ENCODE results near the gene RBL1. TPM values are rescaled to one million over a fixed set of nuclear protein-coding genes. Genes with fewer than 3 reads are reported as not detected.

RBL1 gene
- total and polyA plus RNA-seq, 2 of the 4 experiments (the other 2 are of a cell fraction) = 3.3 to 7.5 TPM

GRCh38 chr20:36997121-36997520 lies 98.7 kb downstream of the RBL1 start:
- peaks cover 2% of the 10 kb centered on the region for H3K9me3 ChIP-seq (ENCODE audit: control insufficient read depth, insufficient read depth, low read length)
- no peak overlapping the region for H3K4me3 ChIP-seq (ENCODE audit: insufficient read depth, low read depth, low read length)
- no peak overlapping the region for H2BK15ac ChIP-seq (ENCODE audit: low read depth, low read length)
- H3K79me1 ChIP-seq (ENCODE audit: low read depth in 1 of 2, low read length in 2 of 2) = no peaks in the 10 kb centered on the region
- ChIA-PET CTCF (no interaction called here), POLR2A (ENCODE audit: unreplicated experiment) (interaction anchor here (0.6 kb wide), 1 partner anchor 378 kb away, joined by 3 read pairs; no protein-coding TSS in a partner anchor)
- no peaks in the 10 kb centered on the region for H3K4me1 ChIP-seq (ENCODE audit: control insufficient read depth, insufficient read depth, low read length)
- in situ Hi-C loops (cut with MboI; ENCODE audit: low sequenced_read_pairs) (no loop called here), dilution Hi-C loops (cut with HindIII; ENCODE audit: low sequenced_read_pairs, unreplicated experiment) (no loop called here), intact Hi-C loops (cut with micrococcal nuclease) (no loop called here)
- H4K91ac ChIP-seq (ENCODE audit: insufficient read depth, low read depth, low read length) = no peak overlapping the region
- BruUV-seq (replicated peaks) = no TSS peak
- no peaks in the 10 kb centered on the region for H4K20me1 ChIP-seq (ENCODE audit: insufficient read depth, low read length)
- H3K23ac ChIP-seq (ENCODE audit: low read depth, low read length) = no peak overlapping the region
- H3K9me1 ChIP-seq (ENCODE audit: insufficient read depth, low read length) = no peaks in the 10 kb centered on the region
- no peak overlapping the region for H2AFZ ChIP-seq (replicated peaks; ENCODE audit: low read length, poor library complexity)
- WGBS, 2 experiments (ENCODE audit: extremely low coverage in 2 of 2, insufficient read length in 1 of 2) = no CpG with 5 or more reads among the region's 1 CpG
- DNase-seq = no peak
- H3K14ac ChIP-seq (replicated peaks; ENCODE audit: low read depth, low read length) = no peak overlapping the region
- H2BK20ac ChIP-seq (ENCODE audit: low read depth, low read length) = no peak overlapping the region
- no peak overlapping the region for H3K18ac ChIP-seq (ENCODE audit: low read depth, low read length)
- H2BK120ac ChIP-seq (ENCODE audit: low read depth, low read length) = no peak overlapping the region
- H3K36me3 ChIP-seq (ENCODE audit: control insufficient read depth, insufficient read depth, low read length) = peaks cover 3% of the 10 kb centered on the region; the same call in 1 of the 2 replicates
- no peak overlapping the region for H3K4ac ChIP-seq (ENCODE audit: low read depth, low read length)
- no peak overlapping the region for H2AK5ac ChIP-seq (ENCODE audit: low read depth, low read length)
- no peak overlapping the region for H4K5ac ChIP-seq (ENCODE audit: low read depth, low read length)
- no peak overlapping the region for H3K56ac ChIP-seq (ENCODE audit: extremely low read depth, insufficient read depth, low read length)
- H3K27ac ChIP-seq (ENCODE audit: insufficient read depth, low read length) = no peak overlapping the region
- H2AK9ac ChIP-seq (replicated peaks; ENCODE audit: low read depth, low read length, poor library complexity) = no peak overlapping the region
- TF ChIP-seq BHLHE40 (IDR thresholded peaks at IDR 0.05; ENCODE audit: low read depth, low read length) (no peak), MAFK (IDR thresholded peaks at IDR 0.05; ENCODE audit: low read depth, low read length) (no peak), FOS (IDR thresholded peaks at IDR 0.05; ENCODE audit: low read depth, low read length) (no peak), MXI1 (IDR thresholded peaks at IDR 0.05; ENCODE audit: borderline replicate concordance, low read depth, low read length) (no peak), SMC3 (IDR thresholded peaks at IDR 0.05; ENCODE audit: low read depth, low read length) (no peak), RAD21 (IDR thresholded peaks at IDR 0.05; ENCODE audit: low read length) (no peak), CHD1 (IDR thresholded peaks at IDR 0.05; ENCODE audit: low read depth, low read length) (no peak), MAZ (IDR thresholded peaks at IDR 0.05; ENCODE audit: borderline replicate concordance, low read depth, low read length) (no peak), CEBPB (IDR thresholded peaks at IDR 0.05; ENCODE audit: low read depth, low read length) (no peak), CTCF (conservative IDR thresholded peaks at IDR 0.05; ENCODE audit: low read depth, low read length) (no peak), USF2 (IDR thresholded peaks at IDR 0.05; ENCODE audit: low read depth, low read length) (no peak), POLR2A (IDR thresholded peaks at IDR 0.05; ENCODE audit: low read depth, low read length) (no peak), RCOR1 (IDR thresholded peaks at IDR 0.05; ENCODE audit: insufficient replicate concordance, low read length) (no peak), NFE2L2 (IDR thresholded peaks at IDR 0.05; ENCODE audit: low read depth, low read length) (no peak), ELK1 (IDR thresholded peaks at IDR 0.05; ENCODE audit: borderline replicate concordance, low read depth, low read length) (no peak), RFX5 (IDR thresholded peaks at IDR 0.05; ENCODE audit: low read depth, low read length) (no peak)
- H3K4me2 ChIP-seq (ENCODE audit: low read depth, low read length) = no peak overlapping the region
- ATAC-seq (ENCODE audit: low read depth) = no peak
- no peak overlapping the region for H2BK5ac ChIP-seq (ENCODE audit: low read depth, low read length, poor library complexity, severe bottlenecking)
- no peaks in the 10 kb centered on the region for H3K27me3 ChIP-seq (ENCODE audit: control insufficient read depth, insufficient read depth, low read length)
- H3K9ac ChIP-seq (ENCODE audit: low read depth, low read length) = no peak overlapping the region
- H4K8ac ChIP-seq (ENCODE audit: low read depth in 2 of 2, low read length in 2 of 2) = no peak overlapping the region

Data from IMR-90 (cell line).